Measurements from ENCODE around the gene FHAD1. TPM values are rescaled to one million over a fixed set of nuclear protein-coding genes. Genes with fewer than 3 reads are reported as not detected.

FHAD1 gene
- total RNA-seq, 1 donor from 2014 or later: not detected

GRCh38 chr1:15211424-15211823, 35.6 kb upstream of the FHAD1 start:
- H3K27ac Mint-ChIP-seq: no peak overlapping the region
- no peaks in the 10 kb centered on the region for H3K4me1 Mint-ChIP-seq (ENCODE audit: low read depth)
- no peaks in the 10 kb centered on the region for H3K9me3 Mint-ChIP-seq
- intact Hi-C loops (cut with micrococcal nuclease): no loop called here
- peaks cover 13% of the 10 kb centered on the region for H3K27me3 Mint-ChIP-seq (ENCODE audit: low read depth)
- no peak overlapping the region for H3K4me3 Mint-ChIP-seq (ENCODE audit: low read depth)
- DNase-seq (ENCODE audit: low spot score): no peak
- no peaks in the 10 kb centered on the region for H3K36me3 Mint-ChIP-seq (ENCODE audit: low read depth)

GRCh38 chr1:15212216-15212953, 34.6 kb upstream of the FHAD1 start:
- no peak for DNase-seq (ENCODE audit: low spot score)
- H3K36me3 Mint-ChIP-seq (ENCODE audit: low read depth): no peaks in the 10 kb centered on the region
- H3K9me3 Mint-ChIP-seq: no peaks in the 10 kb centered on the region
- H3K27me3 Mint-ChIP-seq (ENCODE audit: low read depth): peaks cover 19% of the 10 kb centered on the region
- intact Hi-C loops (cut with micrococcal nuclease): no loop called here
- H3K4me3 Mint-ChIP-seq (ENCODE audit: low read depth): no peak overlapping the region
- no peaks in the 10 kb centered on the region for H3K4me1 Mint-ChIP-seq (ENCODE audit: low read depth)
- H3K27ac Mint-ChIP-seq: no peak overlapping the region

GRCh38 chr1:15212954-15213291, 34.1 kb upstream of the FHAD1 start:
- H3K27me3 Mint-ChIP-seq (ENCODE audit: low read depth): peaks cover 21% of the 10 kb centered on the region
- H3K36me3 Mint-ChIP-seq (ENCODE audit: low read depth): no peaks in the 10 kb centered on the region
- no peak overlapping the region for H3K27ac Mint-ChIP-seq
- H3K9me3 Mint-ChIP-seq: no peaks in the 10 kb centered on the region
- intact Hi-C loops (cut with micrococcal nuclease): no loop called here
- no peak for DNase-seq (ENCODE audit: low spot score)
- no peak overlapping the region for H3K4me3 Mint-ChIP-seq (ENCODE audit: low read depth)
- H3K4me1 Mint-ChIP-seq (ENCODE audit: low read depth): no peaks in the 10 kb centered on the region

GRCh38 chr1:15213341-15213821, 33.6 kb upstream of the FHAD1 start:
- Mint-ChIP-seq H3K9me3 (no peaks in the 10 kb centered on the region), H3K4me3 (ENCODE audit: low read depth) (no peak overlapping the region), H3K27me3 (ENCODE audit: low read depth) (peaks cover 20% of the 10 kb centered on the region), H3K27ac (no peak overlapping the region), H3K4me1 (ENCODE audit: low read depth) (no peaks in the 10 kb centered on the region), H3K36me3 (ENCODE audit: low read depth) (no peaks in the 10 kb centered on the region)
- intact Hi-C loops (cut with micrococcal nuclease): no loop called here
- DNase-seq (ENCODE audit: low spot score): no peak

GRCh38 chr1:15214527-15214926, 32.5 kb upstream of the FHAD1 start:
- no peak overlapping the region for H3K27ac Mint-ChIP-seq
- H3K9me3 Mint-ChIP-seq: no peaks in the 10 kb centered on the region
- intact Hi-C loops (cut with micrococcal nuclease): no loop called here
- no peak overlapping the region for H3K4me3 Mint-ChIP-seq (ENCODE audit: low read depth)
- no peaks in the 10 kb centered on the region for H3K36me3 Mint-ChIP-seq (ENCODE audit: low read depth)
- no peak for DNase-seq (ENCODE audit: low spot score)
- H3K4me1 Mint-ChIP-seq (ENCODE audit: low read depth): no peaks in the 10 kb centered on the region
- peaks cover 22% of the 10 kb centered on the region for H3K27me3 Mint-ChIP-seq (ENCODE audit: low read depth)

GRCh38 chr1:15215116-15215515, 31.9 kb upstream of the FHAD1 start:
- intact Hi-C loops (cut with micrococcal nuclease): no loop called here
- Mint-ChIP-seq H3K27ac (no peak overlapping the region), H3K9me3 (no peaks in the 10 kb centered on the region), H3K27me3 (ENCODE audit: low read depth) (peaks cover 20% of the 10 kb centered on the region), H3K4me1 (ENCODE audit: low read depth) (no peaks in the 10 kb centered on the region), H3K4me3 (ENCODE audit: low read depth) (no peak overlapping the region), H3K36me3 (ENCODE audit: low read depth) (no peaks in the 10 kb centered on the region)
- no peak for DNase-seq (ENCODE audit: low spot score)

- Mint-ChIP-seq H3K27ac (no peak overlapping the region), H3K4me3 (ENCODE audit: low read depth) (no peak overlapping the region), H3K27me3 (ENCODE audit: low read depth) (peaks cover 23% of the 10 kb centered on the region), H3K36me3 (ENCODE audit: low read depth) (no peaks in the 10 kb centered on the region), H3K9me3 (no peaks in the 10 kb centered on the region), H3K4me1 (ENCODE audit: low read depth) (no peaks in the 10 kb centered on the region)
- DNase-seq (ENCODE audit: low spot score): no peak
- intact Hi-C loops (cut with micrococcal nuclease): no loop called here
Measured at GRCh38 chr1:15217654-15218053, 29.4 kb upstream of the FHAD1 start.

- no peak overlapping the region for H3K4me3 Mint-ChIP-seq (ENCODE audit: low read depth)
- intact Hi-C loops (cut with micrococcal nuclease): no loop called here
- no peaks in the 10 kb centered on the region for H3K9me3 Mint-ChIP-seq
- H3K4me1 Mint-ChIP-seq (ENCODE audit: low read depth): no peaks in the 10 kb centered on the region
- peaks cover 22% of the 10 kb centered on the region for H3K27me3 Mint-ChIP-seq (ENCODE audit: low read depth)
- no peaks in the 10 kb centered on the region for H3K36me3 Mint-ChIP-seq (ENCODE audit: low read depth)
- no peak for DNase-seq (ENCODE audit: low spot score)
- no peak overlapping the region for H3K27ac Mint-ChIP-seq
Measured at GRCh38 chr1:15218287-15219279, 28.4 kb upstream of the FHAD1 start.

GRCh38 chr1:15219280-15220023, 27.6 kb upstream of the FHAD1 start:
- Mint-ChIP-seq H3K27ac (no peak overlapping the region), H3K27me3 (ENCODE audit: low read depth) (peaks cover 27% of the 10 kb centered on the region)
- intact Hi-C loops (cut with micrococcal nuclease): loop anchor here (5.0 kb wide), 1 partner anchor 43 kb away; no protein-coding TSS in a partner anchor

GRCh38 chr1:15220024-15220392, 27.0 kb upstream of the FHAD1 start:
- no peak overlapping the region for H3K27ac Mint-ChIP-seq
- H3K27me3 Mint-ChIP-seq (ENCODE audit: low read depth): peaks cover 27% of the 10 kb centered on the region
- no peaks in the 10 kb centered on the region for H3K4me1 Mint-ChIP-seq (ENCODE audit: low read depth)
- H3K36me3 Mint-ChIP-seq (ENCODE audit: low read depth): no peaks in the 10 kb centered on the region
- intact Hi-C loops (cut with micrococcal nuclease): loop anchor here (5.0 kb wide), 1 partner anchor 42 kb away; no protein-coding TSS in a partner anchor
- H3K4me3 Mint-ChIP-seq (ENCODE audit: low read depth): no peak overlapping the region
- no peaks in the 10 kb centered on the region for H3K9me3 Mint-ChIP-seq
- DNase-seq (ENCODE audit: low spot score): no peak

More at GRCh38 chr1:15219280-15220023, 27.6 kb upstream of the FHAD1 start:
- Mint-ChIP-seq H3K4me3 (ENCODE audit: low read depth) (no peak overlapping the region), H3K9me3 (no peaks in the 10 kb centered on the region), H3K4me1 (ENCODE audit: low read depth) (no peaks in the 10 kb centered on the region), H3K36me3 (ENCODE audit: low read depth) (no peaks in the 10 kb centered on the region)
- no peak for DNase-seq (ENCODE audit: low spot score)

GRCh38 chr1:15220825-15221431, 26.1 kb upstream of the FHAD1 start:
- Mint-ChIP-seq H3K36me3 (ENCODE audit: low read depth) (no peaks in the 10 kb centered on the region), H3K9me3 (no peaks in the 10 kb centered on the region), H3K4me1 (ENCODE audit: low read depth) (no peaks in the 10 kb centered on the region), H3K27ac (no peak overlapping the region), H3K4me3 (ENCODE audit: low read depth) (no peak overlapping the region), H3K27me3 (ENCODE audit: low read depth) (peaks cover 27% of the 10 kb centered on the region)
- intact Hi-C loops (cut with micrococcal nuclease): loop anchor here (5.0 kb wide), 1 partner anchor 41 kb away; no protein-coding TSS in a partner anchor
- DNase-seq (ENCODE audit: low spot score): no peak

- Mint-ChIP-seq H3K36me3 (ENCODE audit: low read depth) (no peaks in the 10 kb centered on the region), H3K4me3 (ENCODE audit: low read depth) (no peak overlapping the region), H3K27ac (no peak overlapping the region), H3K27me3 (ENCODE audit: low read depth) (peaks cover 17% of the 10 kb centered on the region), H3K4me1 (ENCODE audit: low read depth) (no peaks in the 10 kb centered on the region), H3K9me3 (no peaks in the 10 kb centered on the region)
- DNase-seq (ENCODE audit: low spot score): no peak
- intact Hi-C loops (cut with micrococcal nuclease): loop anchor here (5.0 kb wide), 1 partner anchor 40 kb away; no protein-coding TSS in a partner anchor
Measured at GRCh38 chr1:15222653-15223303, 24.2 kb upstream of the FHAD1 start.
